Karpas-422 (cell line): Measurements from ENCODE around the gene DOCK7. TPM values are rescaled to one million over a fixed set of nuclear protein-coding genes. Genes with fewer than 3 reads are reported as not detected.
"Not testable (repeated sequence)": the region's sequence is repeated elsewhere in the genome, so short reads cannot be mapped to it uniquely, and the experiment has no call there.

ENCODE experiments used
- DNase-seq: peaks from one replicate; pipeline ENCODE4 v3.0.0-alpha.2; 2015
- H2AFZ ChIP-seq: fragments of 200-600 bp; sonication (generic); 2 replicates; pipeline ENCODE4 v1.6.1; 2014; ENCODE audit warnings: antibody characterized with exemption, low read length, mixed read lengths
- H3K27ac ChIP-seq: fragments of 200-600 bp; sonication (generic); 2 replicates; pipeline ENCODE4 v1.5.1; 2014; ENCODE audit warnings: mild to moderate bottlenecking, low read length, moderate library complexity
- H3K27me3 ChIP-seq: fragments of 200-600 bp; sonication (generic); 2 replicates; pipeline ENCODE4 v1.6.1; 2014; ENCODE audit warnings: low read length, mixed read lengths
- H3K36me3 ChIP-seq: fragments of 200-600 bp; sonication (generic); 2 replicates; pipeline ENCODE4 v1.6.1; 2014; ENCODE audit warnings: low read length, mixed read lengths; ENCODE audit not compliant: insufficient read depth
- H3K4me1 ChIP-seq: fragments of 200-600 bp; sonication (generic); 2 replicates; pipeline ENCODE4 v1.6.1; 2014; ENCODE audit warnings: mild to moderate bottlenecking, low read length, mixed read lengths
- H3K4me2 ChIP-seq: fragments of 200-600 bp; sonication (generic); 2 replicates; pipeline ENCODE4 v1.6.1; 2014; ENCODE audit warnings: low read length, low read depth, mild to moderate bottlenecking; ENCODE audit not compliant: poor library complexity, severe bottlenecking
- H3K4me3 ChIP-seq: fragments of 200-600 bp; sonication (generic); 2 replicates; pipeline ENCODE4 v1.5.1; 2014; ENCODE audit warnings: mild to moderate bottlenecking, antibody characterized with exemption, low read length, mixed read lengths
- H3K79me2 ChIP-seq: fragments of 200-600 bp; sonication (generic); 2 replicates; pipeline ENCODE4 v1.6.1; 2014; ENCODE audit warnings: mild to moderate bottlenecking, low read length, mixed read lengths
- H3K9ac ChIP-seq: fragments of 200-600 bp; sonication (generic); 2 replicates; pipeline ENCODE4 v1.6.0; 2014; ENCODE audit warnings: low read length
- H3K9me2 ChIP-seq: fragments of 200-600 bp; sonication (generic), shearing (Covaris generic); replicated peaks from 2 replicates; pipeline ENCODE4 v1.6.0; 2014; ENCODE audit warnings: mild to moderate bottlenecking, low read length, moderate library complexity; ENCODE audit not compliant: insufficient read depth
- H3K9me3 ChIP-seq: fragments of 300-700, 200-600 bp; sonication (generic); 2 replicates; pipeline ENCODE4 v1.6.1; 2014; ENCODE audit warnings: low read length, mixed read lengths
- H4K20me1 ChIP-seq: fragments of 200-600 bp; sonication (generic); 2 replicates; pipeline ENCODE4 v1.6.1; 2014; ENCODE audit warnings: mild to moderate bottlenecking, antibody characterized with exemption, low read length, low read depth; ENCODE audit not compliant: insufficient read depth
- total RNA-seq: library from RNA; depleted of rRNA; stranded (reverse); fragments of >200 nt; shearing (Covaris generic); gene quantifications from 2 replicates; pipeline ENCODE4 v1.2.3, GENCODE V29; 2014; ENCODE audit warnings: low replicate concordance

Gene DOCK7
- total RNA-seq, 1 experiment from 2014 or later, result 0.11 TPM

- Histone ChIP-seq H3K9me2 (no peaks in the 10 kb centered on the region), H3K27ac (no peak overlapping the region), H3K9ac (peak overlapping the region; percentile 24; the same call in 1 of the 2 replicates), H3K36me3 (no peaks in the 10 kb centered on the region), H3K79me2 (no peaks in the 10 kb centered on the region), H3K4me2 (peak overlapping the region; percentile 63), H3K9me3 (no peaks in the 10 kb centered on the region), H2AFZ (0 out of 2 replicates have a peak overlapping the region, but pooled peaks have one; percentile 28), H4K20me1 (no peaks in the 10 kb centered on the region), H3K4me1 (peaks cover 5% of the 10 kb centered on the region), H3K27me3 (no peaks in the 10 kb centered on the region), H3K4me3 (peak overlapping the region; percentile 61)
- DNase-seq, result no peak
These were observed 500 bp upstream of the DOCK7 start for GRCh38 chr1:62688687-62689085.

- Histone ChIP-seq H3K4me2 (peak overlapping the region; percentile 63), H3K79me2 (no peaks in the 10 kb centered on the region), H3K9me2 (no peaks in the 10 kb centered on the region), H3K9me3 (no peaks in the 10 kb centered on the region), H4K20me1 (no peaks in the 10 kb centered on the region), H3K27ac (no peak overlapping the region), H3K4me3 (peak overlapping the region; percentile 61; the same call in 1 of the 2 replicates), H3K9ac (no peak overlapping the region; the same call in 1 of the 2 replicates), H3K36me3 (no peaks in the 10 kb centered on the region), H3K27me3 (no peaks in the 10 kb centered on the region), H3K4me1 (peaks cover 5% of the 10 kb centered on the region), H2AFZ (0 out of 2 replicates have a peak overlapping the region, but pooled peaks have one; percentile 18)
- no peak for DNase-seq
These were observed 724 bp downstream of the DOCK7 start for GRCh38 chr1:62687421-62687902.

GRCh38 chr1:62686822-62687221, 1.4 kb downstream of the DOCK7 start:
- Histone ChIP-seq H3K4me1 (peaks cover 5% of the 10 kb centered on the region), H3K4me3 (no peak overlapping the region), H3K27ac (no peak overlapping the region), H3K9me3 (no peaks in the 10 kb centered on the region), H3K9me2 (no peaks in the 10 kb centered on the region), H4K20me1 (no peaks in the 10 kb centered on the region), H3K27me3 (no peaks in the 10 kb centered on the region), H3K79me2 (no peaks in the 10 kb centered on the region), H2AFZ (no peak overlapping the region), H3K4me2 (no peak overlapping the region), H3K9ac (no peak overlapping the region), H3K36me3 (no peaks in the 10 kb centered on the region)
- DNase-seq, result no peak

- Histone ChIP-seq H4K20me1 (no peaks in the 10 kb centered on the region), H3K9ac (no peak overlapping the region), H3K79me2 (no peaks in the 10 kb centered on the region), H3K4me2 (no peak overlapping the region), H2AFZ (no peak overlapping the region), H3K27me3 (no peaks in the 10 kb centered on the region), H3K36me3 (no peaks in the 10 kb centered on the region), H3K4me1 (peaks cover 5% of the 10 kb centered on the region), H3K9me3 (no peaks in the 10 kb centered on the region), H3K9me2 (no peaks in the 10 kb centered on the region), H3K27ac (no peak overlapping the region), H3K4me3 (no peak overlapping the region)
- no peak for DNase-seq
These were observed 2.7 kb downstream of the DOCK7 start for GRCh38 chr1:62685431-62685859.

- Histone ChIP-seq H3K4me1 (peaks cover 2% of the 10 kb centered on the region), H3K36me3 (no peaks in the 10 kb centered on the region), H3K4me2 (no peak overlapping the region), H3K27me3 (no peaks in the 10 kb centered on the region), H3K27ac (no peak overlapping the region), H3K4me3 (no peak overlapping the region), H2AFZ (no peak overlapping the region), H3K79me2 (no peaks in the 10 kb centered on the region), H3K9me3 (no peaks in the 10 kb centered on the region), H3K9me2 (no peaks in the 10 kb centered on the region), H3K9ac (no peak overlapping the region), H4K20me1 (no peaks in the 10 kb centered on the region)
- no peak for DNase-seq
These were observed 5.7 kb downstream of the DOCK7 start for GRCh38 chr1:62682531-62682930.

- H2AFZ ChIP-seq, H3K4me2 ChIP-seq, H3K79me2 ChIP-seq: not testable (repeated sequence)
These were observed 7.2 kb downstream of the DOCK7 start for GRCh38 chr1:62680992-62681391.

GRCh38 chr1:62677822-62678221, 10.4 kb downstream of the DOCK7 start:
- not testable (repeated sequence) for H3K79me2 ChIP-seq, H3K36me3 ChIP-seq

More at GRCh38 chr1:62680992-62681391, 7.2 kb downstream of the DOCK7 start:
- H3K27ac ChIP-seq, H4K20me1 ChIP-seq, H3K4me3 ChIP-seq, H3K9ac ChIP-seq, H3K36me3 ChIP-seq, H3K9me2 ChIP-seq, H3K9me3 ChIP-seq, DNase-seq, H3K27me3 ChIP-seq, H3K4me1 ChIP-seq: not testable (repeated sequence)

GRCh38 chr1:62676611-62677356, 11.4 kb downstream of the DOCK7 start:
- H3K9me3 ChIP-seq, result no peaks in the 10 kb centered on the region
- DNase-seq, result no peak
- no peaks in the 10 kb centered on the region for H3K36me3 ChIP-seq
- no peaks in the 10 kb centered on the region for H3K27me3 ChIP-seq
- no peak overlapping the region for H3K4me2 ChIP-seq
- no peaks in the 10 kb centered on the region for H3K9me2 ChIP-seq
- H3K27ac ChIP-seq, result no peak overlapping the region
- no peak overlapping the region for H2AFZ ChIP-seq
- no peaks in the 10 kb centered on the region for H3K79me2 ChIP-seq
- no peak overlapping the region for H3K4me3 ChIP-seq
- no peaks in the 10 kb centered on the region for H4K20me1 ChIP-seq
- H3K4me1 ChIP-seq, result no peaks in the 10 kb centered on the region
- no peak overlapping the region for H3K9ac ChIP-seq

More at GRCh38 chr1:62677822-62678221, 10.4 kb downstream of the DOCK7 start:
- H4K20me1 ChIP-seq, H3K4me3 ChIP-seq, H3K9me3 ChIP-seq, H3K9me2 ChIP-seq, DNase-seq, H3K27ac ChIP-seq, H3K4me2 ChIP-seq, H3K4me1 ChIP-seq, H3K27me3 ChIP-seq, H3K9ac ChIP-seq, H2AFZ ChIP-seq: not testable (repeated sequence)
